Prostate gland (tissue), 2 donors: Measurements from ENCODE around the gene CNGA2. TPM values are rescaled to one million over a fixed set of nuclear protein-coding genes. Genes with fewer than 3 reads are reported as not detected.

ENCODE experiments used
- DNase-seq: peaks from one replicate; pipeline ENCODE4 v3.0.0-alpha.2; 2019; ENCODE audit warnings: low spot score
- H3K27ac ChIP-seq, 2 donors: fragments of 200-600 bp; sonication (generic); 2 replicates each; pipeline ENCODE4 v1.5.1; 2017 to 2019
- H3K27me3 ChIP-seq: fragments of 200-600 bp; sonication (generic); replicated peaks from 2 replicates; pipeline ENCODE4 v1.5.1; 2019; ENCODE audit not compliant: insufficient read depth
- H3K36me3 ChIP-seq, 2 donors: fragments of 200-600 bp; sonication (generic); 1 replicate in 1 of 2; 2 replicates in 1 of 2; pipeline versions ENCODE4 v1.5.1 to v1.8.1; 2017 to 2019
- H3K4me1 ChIP-seq: fragments of 200-600 bp; sonication (generic); replicated peaks from 2 replicates; pipeline ENCODE4 v1.5.1; 2019
- H3K4me3 ChIP-seq, 2 donors: fragments of 200-600 bp; sonication (generic); 2 replicates each; pipeline ENCODE4 v1.5.1; 2017 to 2019
- H3K9me3 ChIP-seq: fragments of 200-600 bp; sonication (generic); 2 replicates; pipeline ENCODE4 v1.5.1; 2017
- POLR2A ChIP-seq: fragments of 450-650 bp; IDR thresholded peaks from one replicate; pipeline ENCODE4 v1.6.1; 2016; ENCODE audit warnings: antibody characterized with exemption, mild to moderate bottlenecking
- POLR2AphosphoS5 ChIP-seq: sonication (generic); formaldehyde crosslinking; IDR thresholded peaks from one replicate; pipeline ENCODE4 v1.6.1; 2017; ENCODE audit warnings: antibody characterized with exemption
- WGBS: methylation state at CpG from one replicate; pipeline ENCODE4 v1.1.5; 2018; 5-methylcytosine and 5-hydroxymethylcytosine counted together
- intact Hi-C: fragments of 100-400 bp; cut with DNase I; formaldehyde crosslinking; loops from one replicate; pipeline ENCODE4 v1.14.2; 2022
- total RNA-seq, 2 donors: library from RNA; depleted of rRNA; stranded (reverse); fragments of >200 nt; gene quantifications; one replicate each; pipeline ENCODE4 v1.1.0, GENCODE V29; 2016
- TF ChIP-seq, protein P1 (sequence below), 4 experiments: fragments of 200-600 bp in 2 of 4; fragments of 450-650 bp in 2 of 4; sonication (generic) in 2 of 4; IDR thresholded peaks; 1 replicate in 3 of 4; 2 replicates in 1 of 4; pipeline ENCODE4 v1.5.1; 2016 to 2019; ENCODE audit warnings: antibody characterized with exemption in 4 of 4, mild to moderate bottlenecking in 2 of 4, moderate library complexity in 2 of 4

The CNGA2 gene
- total RNA-seq, 2 donors from 2014 or later: 0.80 TPM; not detected in 1

DNA sequence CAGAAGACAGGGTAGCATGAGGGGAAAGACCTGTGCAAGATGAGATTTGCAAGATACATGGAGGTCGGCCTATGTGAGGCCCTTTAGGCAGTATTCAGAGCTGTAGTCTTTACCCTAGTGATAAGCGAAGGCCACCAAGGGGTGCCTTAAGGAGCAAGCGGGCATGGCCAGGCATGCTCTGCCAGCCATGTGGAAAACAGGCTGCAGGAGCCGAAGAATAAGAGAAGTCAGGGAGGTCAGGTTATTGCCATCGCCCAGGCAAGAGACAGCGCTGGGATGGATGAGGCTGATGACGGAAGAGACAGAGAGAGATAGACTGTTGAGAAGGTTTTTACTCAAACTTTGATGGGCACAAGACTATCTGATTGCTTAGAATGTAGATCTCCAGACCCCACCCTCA lies 25.7 kb upstream of the CNGA2 start:
- DNase-seq: no peak
- no peaks in the 10 kb centered on the region for H3K4me1 ChIP-seq
- no peak overlapping the region for H3K27ac ChIP-seq
- intact Hi-C loops: no loop called here
- WGBS: 93% methylated on average over 7 of the region's 7 CpGs
- H3K4me3 ChIP-seq: no peak overlapping the region
- H3K27me3 ChIP-seq: no peaks in the 10 kb centered on the region
- TF ChIP-seq, protein P1, sequence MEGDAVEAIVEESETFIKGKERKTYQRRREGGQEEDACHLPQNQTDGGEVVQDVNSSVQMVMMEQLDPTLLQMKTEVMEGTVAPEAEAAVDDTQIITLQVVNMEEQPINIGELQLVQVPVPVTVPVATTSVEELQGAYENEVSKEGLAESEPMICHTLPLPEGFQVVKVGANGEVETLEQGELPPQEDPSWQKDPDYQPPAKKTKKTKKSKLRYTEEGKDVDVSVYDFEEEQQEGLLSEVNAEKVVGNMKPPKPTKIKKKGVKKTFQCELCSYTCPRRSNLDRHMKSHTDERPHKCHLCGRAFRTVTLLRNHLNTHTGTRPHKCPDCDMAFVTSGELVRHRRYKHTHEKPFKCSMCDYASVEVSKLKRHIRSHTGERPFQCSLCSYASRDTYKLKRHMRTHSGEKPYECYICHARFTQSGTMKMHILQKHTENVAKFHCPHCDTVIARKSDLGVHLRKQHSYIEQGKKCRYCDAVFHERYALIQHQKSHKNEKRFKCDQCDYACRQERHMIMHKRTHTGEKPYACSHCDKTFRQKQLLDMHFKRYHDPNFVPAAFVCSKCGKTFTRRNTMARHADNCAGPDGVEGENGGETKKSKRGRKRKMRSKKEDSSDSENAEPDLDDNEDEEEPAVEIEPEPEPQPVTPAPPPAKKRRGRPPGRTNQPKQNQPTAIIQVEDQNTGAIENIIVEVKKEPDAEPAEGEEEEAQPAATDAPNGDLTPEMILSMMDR (IDR thresholded peaks at IDR 0.05): no peak
- TF ChIP-seq POLR2AphosphoS5 (no peak), POLR2A (no peak)
- no peaks in the 10 kb centered on the region for H3K9me3 ChIP-seq
- H3K36me3 ChIP-seq: no peaks in the 10 kb centered on the region

DNA sequence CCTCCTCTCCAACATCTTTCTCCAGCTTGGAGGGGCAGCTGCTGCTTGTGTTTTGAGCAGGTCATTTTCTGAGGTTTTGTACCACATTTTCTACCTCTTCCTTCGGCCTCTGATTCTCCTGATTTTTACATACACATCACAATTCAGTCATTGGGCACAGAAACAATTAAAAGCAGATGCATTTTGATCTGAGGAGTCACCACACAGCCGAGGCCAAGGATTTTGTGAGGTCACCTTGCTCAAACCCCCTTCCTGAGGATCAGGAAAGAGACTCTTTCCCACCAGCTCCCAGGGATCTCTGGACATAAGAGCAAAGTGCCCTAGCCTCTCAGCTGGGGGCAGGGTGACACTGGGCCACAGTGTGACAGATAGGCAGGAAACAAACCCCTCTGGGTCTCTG lies 24.1 kb upstream of the CNGA2 start:
- WGBS: 79% methylated on average over 2 of the region's 2 CpGs

DNA sequence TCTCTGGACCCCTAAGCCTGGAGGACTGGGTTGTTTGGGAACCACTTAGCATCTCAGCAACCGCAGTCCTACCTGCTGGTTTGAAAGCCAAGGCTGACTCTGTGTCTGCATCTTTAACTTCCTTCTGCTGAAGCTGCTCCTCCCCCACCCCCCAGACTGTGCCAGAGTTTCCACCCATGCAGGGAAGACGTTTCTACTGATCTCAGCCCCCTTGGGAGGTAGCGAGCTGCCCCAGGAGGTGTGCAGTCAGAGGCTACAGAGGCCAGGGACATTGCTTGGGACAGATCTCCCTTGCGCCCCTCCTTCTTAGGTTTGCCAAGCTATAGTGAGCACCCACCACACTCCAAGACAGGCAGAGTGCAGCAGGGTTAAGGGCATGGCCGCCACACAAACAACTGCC lies 23.4 kb upstream of the CNGA2 start:
- Histone ChIP-seq H3K9me3 (no peaks in the 10 kb centered on the region), H3K4me1 (no peaks in the 10 kb centered on the region), H3K27me3 (no peaks in the 10 kb centered on the region), H3K27ac (no peak overlapping the region), H3K36me3 (no peaks in the 10 kb centered on the region), H3K4me3 (no peak overlapping the region)
- no peak for DNase-seq
- 54% methylated on average over 4 of the region's 5 CpGs for WGBS
- intact Hi-C loops: no loop called here
- TF ChIP-seq POLR2A (no peak), POLR2AphosphoS5 (no peak)
- TF ChIP-seq, protein P1 (IDR thresholded peaks at IDR 0.05): no peak

More for the DNA sequence above, 24.1 kb upstream of the CNGA2 start:
- no peaks in the 10 kb centered on the region for H3K9me3 ChIP-seq
- no peak overlapping the region for H3K27ac ChIP-seq
- no peaks in the 10 kb centered on the region for H3K36me3 ChIP-seq
- no peak overlapping the region for H3K4me3 ChIP-seq
- no peaks in the 10 kb centered on the region for H3K4me1 ChIP-seq
- no peaks in the 10 kb centered on the region for H3K27me3 ChIP-seq
- intact Hi-C loops: no loop called here
- DNase-seq: no peak
- TF ChIP-seq POLR2AphosphoS5: no peak
- no peak for TF ChIP-seq POLR2A
- TF ChIP-seq, protein P1 (IDR thresholded peaks at IDR 0.05): no peak

DNA sequence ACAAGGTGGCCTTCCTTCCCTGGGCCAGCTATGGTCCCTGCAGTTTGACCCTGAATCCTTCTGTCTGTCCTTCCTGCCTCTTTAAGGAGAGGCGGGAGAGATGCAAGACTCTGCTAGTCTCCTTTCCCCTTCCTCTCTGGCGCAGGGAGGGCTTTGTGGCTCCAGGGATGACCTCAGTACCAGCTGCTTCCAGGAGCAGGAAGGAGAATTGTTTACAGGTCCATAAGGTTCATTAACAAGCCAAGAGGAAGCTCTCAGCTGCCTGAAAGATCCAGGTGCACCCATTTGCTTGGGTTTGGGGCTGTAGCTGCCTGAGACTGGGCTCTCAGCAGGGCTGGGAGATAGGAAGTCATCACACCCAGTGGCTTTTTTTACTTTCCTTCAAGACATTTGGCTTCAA lies 22.8 kb upstream of the CNGA2 start:
- no peak overlapping the region for H3K4me3 ChIP-seq
- H3K9me3 ChIP-seq: no peaks in the 10 kb centered on the region
- DNase-seq: no peak
- no peaks in the 10 kb centered on the region for H3K27me3 ChIP-seq
- WGBS: 17% methylated on average over 2 of the region's 2 CpGs
- H3K36me3 ChIP-seq: no peaks in the 10 kb centered on the region
- intact Hi-C loops: no loop called here
- no peaks in the 10 kb centered on the region for H3K4me1 ChIP-seq
- H3K27ac ChIP-seq: no peak overlapping the region
- TF ChIP-seq POLR2AphosphoS5: no peak
- TF ChIP-seq, protein P1 (IDR thresholded peaks at IDR 0.05): no peak

DNA sequence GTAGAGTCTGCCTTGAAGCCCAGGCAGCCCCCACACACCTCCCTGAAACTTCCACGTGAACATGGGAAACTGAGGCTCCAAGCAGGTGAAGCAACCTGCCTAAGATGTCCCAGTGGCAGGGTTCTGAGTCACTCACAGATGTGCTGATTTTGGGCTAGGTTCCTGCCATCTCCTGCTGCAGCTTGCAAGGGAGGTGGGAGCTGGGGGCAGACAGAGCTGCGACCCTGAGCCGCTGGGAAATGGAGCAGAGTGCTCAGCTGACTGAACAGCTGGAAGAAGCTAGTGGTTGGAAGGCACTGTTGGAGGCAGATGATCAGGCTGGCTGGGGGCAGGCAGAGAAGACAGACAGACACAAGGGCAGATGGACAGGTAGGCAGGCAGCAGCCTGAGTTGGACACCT lies 22.3 kb upstream of the CNGA2 start:
- Histone ChIP-seq H3K27ac (no peak overlapping the region), H3K27me3 (no peaks in the 10 kb centered on the region), H3K36me3 (no peaks in the 10 kb centered on the region), H3K9me3 (no peaks in the 10 kb centered on the region), H3K4me3 (no peak overlapping the region), H3K4me1 (no peaks in the 10 kb centered on the region)
- intact Hi-C loops: no loop called here
- DNase-seq: no peak
- WGBS: 71% methylated on average over 1 of the region's 3 CpGs
- TF ChIP-seq, protein P1 (IDR thresholded peaks at IDR 0.05): no peak
- TF ChIP-seq POLR2A (no peak), POLR2AphosphoS5 (no peak)
